Right lobe of liver (tissue), 6 donors: ENCODE results near the gene DMPK. TPM values are rescaled to one million over a fixed set of nuclear protein-coding genes. Genes with fewer than 3 reads are reported as not detected.

Source experiments
- ATAC-seq, 4 donors: fragments of 200-7000 bp; cut with Tn5 transposase; one replicate each; pipeline ENCODE4 v1.9.1; 2020; ENCODE audit warnings: mild to moderate bottlenecking in 4 of 4, moderate library complexity in 4 of 4
- DNase-seq, 3 donors: peaks; one replicate each; pipeline ENCODE4 v3.0.0-alpha.2; 2020
- H3K27ac ChIP-seq, 3 donors: fragments of 200-600 bp; one replicate each; pipeline ENCODE4 v1.8.0; 2022
- H3K27me3 ChIP-seq, 2 donors: fragments of 200-600 bp; one replicate each; pipeline ENCODE4 v1.8.0; 2022
- H3K36me3 ChIP-seq, 4 donors: fragments of 200-600 bp; sonication (generic) in 1 of 4; one replicate each; pipeline versions ENCODE4 v1.5.1 to v1.8.0; 2017 to 2022; ENCODE audit warnings: control low read depth in 1 of 4
- H3K4me1 ChIP-seq, 4 donors: fragments of 200-600 bp; sonication (generic) in 1 of 4; one replicate each; pipeline versions ENCODE4 v1.5.1 to v1.8.0; 2017 to 2022; ENCODE audit warnings: control low read depth in 1 of 4
- H3K4me3 ChIP-seq, 3 donors: fragments of 200-600 bp; one replicate each; pipeline ENCODE4 v1.8.0; 2022
- H3K9me3 ChIP-seq, 4 donors: fragments of 200-600 bp; sonication (generic) in 1 of 4; one replicate each; pipeline versions ENCODE4 v1.5.1 to v1.8.0; 2017 to 2022; ENCODE audit warnings: control low read depth in 1 of 4
- POLR2A ChIP-seq: fragments of 450-650 bp; IDR thresholded peaks from one replicate; pipeline ENCODE4 v1.6.1; 2017; ENCODE audit warnings: antibody characterized with exemption, mild to moderate bottlenecking
- WGBS: methylation state at CpG from one replicate; pipeline ENCODE4 v1.1.6; 2018; ENCODE audit warnings: low coverage, low lambda C conversion rate; ENCODE audit not compliant: insufficient coverage; ENCODE audit errors: missing lambda C conversion rate; 5-methylcytosine and 5-hydroxymethylcytosine counted together
- intact Hi-C, 2 donors: fragments of 100-400 bp; cut with DNase I; formaldehyde crosslinking; loops; one replicate each; pipeline versions ENCODE4 v1.11.2 to v1.14.1; 2022
- total RNA-seq, 6 experiments: library from RNA; depleted of rRNA in 2 of 6; stranded (reverse); fragments of >200 nt in 2 of 6; fragmentation: NEBNext Ultra II Directional in 3 of 6; extraction: Animal tissue kit (Norgen Biotek cat#: 25700) in 3 of 6; gene quantifications; one replicate each; pipeline versions ENCODE4 v1.1.0 to v1.2.4, GENCODE V29; 2016 to 2023
- TF ChIP-seq, protein P1 (sequence below), 4 donors: fragments of 200-600 bp in 3 of 4; fragments of 450-650 bp in 1 of 4; IDR thresholded peaks; one replicate each; pipeline versions ENCODE4 v1.5.1 to v1.8.0; 2016 to 2022; ENCODE audit warnings: antibody characterized with exemption in 4 of 4, mild to moderate bottlenecking in 2 of 4
- donor health status: DM: no; HTN: yes; CAD: no.
- donor health status: DM: no; HTN: no; CAD: no.
- donor health status: DM: no; HTN: no; CAD: no.
- donor health status: DM: no; HTN: yes; CAD: no.
- donor health status: DM: no; HTN: yes; CAD: no.

The DMPK gene
- total RNA-seq, 6 experiments from 2014 or later = 4.3 to 14.9 (median 8.7) TPM

DNA sequence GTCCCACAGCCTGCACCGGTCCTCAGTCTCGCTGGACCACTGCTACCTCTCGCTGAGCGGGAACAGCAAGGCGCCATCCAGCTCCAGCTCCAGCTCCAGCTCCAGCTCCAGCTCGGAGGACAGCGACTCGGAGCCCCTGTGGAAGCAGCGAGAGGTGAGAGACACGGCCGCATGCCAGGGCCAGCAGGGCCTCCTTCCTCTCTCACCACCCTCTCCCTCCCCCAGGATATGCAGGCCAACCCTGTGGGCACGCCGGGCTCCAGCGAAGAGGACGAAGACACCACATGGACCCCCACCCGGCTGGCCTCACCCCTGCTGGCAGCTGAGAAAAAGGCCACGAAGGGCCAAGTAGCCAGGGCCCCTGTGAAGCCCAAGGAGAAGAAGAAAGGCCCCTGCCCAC, 20.6 kb downstream of the DMPK start:
- no peak for TF ChIP-seq POLR2A
- TF ChIP-seq, protein P1, sequence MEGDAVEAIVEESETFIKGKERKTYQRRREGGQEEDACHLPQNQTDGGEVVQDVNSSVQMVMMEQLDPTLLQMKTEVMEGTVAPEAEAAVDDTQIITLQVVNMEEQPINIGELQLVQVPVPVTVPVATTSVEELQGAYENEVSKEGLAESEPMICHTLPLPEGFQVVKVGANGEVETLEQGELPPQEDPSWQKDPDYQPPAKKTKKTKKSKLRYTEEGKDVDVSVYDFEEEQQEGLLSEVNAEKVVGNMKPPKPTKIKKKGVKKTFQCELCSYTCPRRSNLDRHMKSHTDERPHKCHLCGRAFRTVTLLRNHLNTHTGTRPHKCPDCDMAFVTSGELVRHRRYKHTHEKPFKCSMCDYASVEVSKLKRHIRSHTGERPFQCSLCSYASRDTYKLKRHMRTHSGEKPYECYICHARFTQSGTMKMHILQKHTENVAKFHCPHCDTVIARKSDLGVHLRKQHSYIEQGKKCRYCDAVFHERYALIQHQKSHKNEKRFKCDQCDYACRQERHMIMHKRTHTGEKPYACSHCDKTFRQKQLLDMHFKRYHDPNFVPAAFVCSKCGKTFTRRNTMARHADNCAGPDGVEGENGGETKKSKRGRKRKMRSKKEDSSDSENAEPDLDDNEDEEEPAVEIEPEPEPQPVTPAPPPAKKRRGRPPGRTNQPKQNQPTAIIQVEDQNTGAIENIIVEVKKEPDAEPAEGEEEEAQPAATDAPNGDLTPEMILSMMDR (IDR thresholded peaks at IDR 0.05) = no peak
- no peaks in the 10 kb centered on the region for H3K36me3 ChIP-seq
- H3K27me3 ChIP-seq = no peaks in the 10 kb centered on the region
- peaks cover 0 to 6% (median 0%) of the 10 kb centered on the region in 4 donors for H3K4me1 ChIP-seq
- H3K27ac ChIP-seq = no peak overlapping the region
- no peak overlapping the region for H3K4me3 ChIP-seq
- WGBS = 71% methylated on average over 6 of the region's 17 CpGs
- no peak for ATAC-seq
- no peaks in the 10 kb centered on the region for H3K9me3 ChIP-seq
- no peak for DNase-seq
- intact Hi-C loops = no loop called here

DNA sequence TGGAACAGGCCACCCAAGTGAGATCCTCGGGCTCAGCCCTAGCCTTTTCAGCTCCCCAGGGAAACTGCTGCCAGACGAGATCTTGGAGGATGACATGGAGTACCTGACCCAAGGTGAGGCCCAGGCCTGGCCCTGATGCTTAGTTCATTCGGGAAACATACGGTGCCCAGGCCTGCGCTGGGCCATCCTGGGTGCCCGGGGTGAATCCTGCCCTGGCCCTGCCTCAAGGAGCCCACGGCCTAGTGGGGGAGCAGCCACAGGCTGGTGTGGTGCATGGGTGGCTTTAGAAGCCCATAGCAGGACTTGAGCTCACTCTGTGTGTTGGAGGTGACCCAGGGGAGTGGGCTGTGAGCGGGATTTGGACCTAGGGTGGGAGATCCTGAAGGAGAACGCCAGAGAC, 23.4 kb downstream of the DMPK start:
- no peaks in the 10 kb centered on the region for H3K36me3 ChIP-seq
- no peaks in the 10 kb centered on the region for H3K27me3 ChIP-seq
- TF ChIP-seq POLR2A = no peak
- TF ChIP-seq, protein P1 (IDR thresholded peaks at IDR 0.05) = no peak
- H3K9me3 ChIP-seq = no peaks in the 10 kb centered on the region
- H3K4me3 ChIP-seq = no peak overlapping the region
- ATAC-seq (no peak), DNase-seq (no peak)
- no peaks in the 10 kb centered on the region for H3K4me1 ChIP-seq
- no peak overlapping the region for H3K27ac ChIP-seq
- intact Hi-C loops = no loop called here
- 87% methylated on average over 3 of the region's 9 CpGs for WGBS

DNA sequence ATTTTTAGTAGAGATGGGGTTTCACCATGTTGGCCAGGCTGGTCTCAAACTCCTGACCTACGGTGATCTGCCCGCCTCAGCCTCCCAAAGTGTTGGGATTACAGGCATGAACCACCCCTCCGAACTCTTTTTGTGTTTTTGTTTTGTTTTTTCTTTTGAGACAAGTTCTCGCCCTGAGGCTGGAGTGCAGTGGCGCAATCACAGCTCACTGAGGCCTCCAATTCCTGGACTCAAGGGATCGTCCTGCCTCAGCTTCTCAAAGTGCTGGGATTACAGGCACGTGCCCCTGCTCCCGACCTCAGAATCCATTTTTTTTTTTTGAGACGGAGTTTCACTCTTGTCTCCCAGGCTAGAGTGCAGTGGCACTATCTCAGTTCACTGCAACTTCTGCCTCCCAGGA, 24.6 kb downstream of the DMPK start:
- Histone ChIP-seq H3K27me3 (no peaks in the 10 kb centered on the region), H3K4me1 (no peaks in the 10 kb centered on the region), H3K9me3 (no peaks in the 10 kb centered on the region), H3K27ac (no peak overlapping the region), H3K4me3 (no peak overlapping the region), H3K36me3 (no peaks in the 10 kb centered on the region)
- intact Hi-C loops = no loop called here
- ATAC-seq (no peak), DNase-seq (no peak)
- no peak for TF ChIP-seq POLR2A
- TF ChIP-seq, protein P1 (IDR thresholded peaks at IDR 0.05) = no peak
- WGBS = 82% methylated on average over 9 of the region's 9 CpGs

DNA sequence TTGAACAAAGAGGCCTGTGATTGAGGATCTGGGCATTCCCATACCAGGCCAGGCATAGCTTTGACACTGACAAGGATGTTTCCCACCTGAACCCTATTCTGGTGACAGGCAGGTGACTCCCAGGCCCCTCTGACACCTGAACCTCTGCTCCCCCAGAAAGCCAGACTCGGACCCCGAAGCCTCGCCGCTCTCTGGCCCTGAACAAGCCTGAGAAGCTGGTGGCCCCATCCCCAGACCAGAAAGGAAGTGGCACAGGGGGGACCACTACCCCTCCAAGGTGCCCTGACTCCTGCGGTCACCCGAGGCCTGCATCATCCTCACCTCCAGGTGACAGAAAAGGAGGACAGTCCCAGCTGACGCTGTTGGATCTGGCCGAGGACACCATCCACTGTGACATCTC, 28.0 kb downstream of the DMPK start:
- DNase-seq (no peak), ATAC-seq (no peak)
- intact Hi-C loops = no loop called here
- H3K4me3 ChIP-seq = no peak overlapping the region
- TF ChIP-seq, protein P1 (IDR thresholded peaks at IDR 0.05) = no peak
- TF ChIP-seq POLR2A = no peak
- WGBS = no CpG with 5 or more reads among the region's 8 CpGs
- no peaks in the 10 kb centered on the region for H3K9me3 ChIP-seq
- H3K36me3 ChIP-seq = no peaks in the 10 kb centered on the region
- no peaks in the 10 kb centered on the region for H3K4me1 ChIP-seq
- no peak overlapping the region for H3K27ac ChIP-seq
- no peaks in the 10 kb centered on the region for H3K27me3 ChIP-seq

DNA sequence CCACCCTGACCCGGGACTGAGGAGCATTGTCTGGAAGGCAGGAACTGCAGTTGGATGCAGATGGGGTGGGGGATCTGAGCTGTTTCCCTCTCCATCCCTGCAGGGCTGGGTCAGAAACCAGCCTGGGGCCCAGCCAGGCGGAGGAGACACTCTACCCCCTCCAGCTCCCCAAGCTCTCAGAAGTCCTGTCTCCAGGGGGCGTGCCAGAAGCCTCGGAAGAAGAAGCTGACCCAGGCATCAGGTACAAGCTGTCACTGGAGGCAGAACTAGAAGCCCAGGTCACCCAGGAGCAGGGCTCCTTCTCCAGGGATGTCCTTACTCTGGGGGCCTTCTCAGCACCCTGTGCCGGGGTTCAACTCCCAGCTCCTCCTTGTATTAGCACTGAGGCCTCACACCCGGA, 28.7 kb downstream of the DMPK start:
- no peaks in the 10 kb centered on the region for H3K9me3 ChIP-seq
- H3K4me3 ChIP-seq = no peak overlapping the region
- DNase-seq (no peak), ATAC-seq (no peak)
- no CpG with 5 or more reads among the region's 6 CpGs for WGBS
- intact Hi-C loops = no loop called here
- no peaks in the 10 kb centered on the region for H3K4me1 ChIP-seq
- H3K36me3 ChIP-seq = no peaks in the 10 kb centered on the region
- H3K27me3 ChIP-seq = no peaks in the 10 kb centered on the region
- TF ChIP-seq, protein P1 (IDR thresholded peaks at IDR 0.05) = no peak
- TF ChIP-seq POLR2A = no peak
- no peak overlapping the region for H3K27ac ChIP-seq
